Activated B cell treated with CpG ODN at 0.5 μM for 24 hours (primary cell): ENCODE measurements around the gene PTPA. TPM values are rescaled to one million over a fixed set of nuclear protein-coding genes. Genes with fewer than 3 reads are reported as not detected.

Experiments
- ATAC-seq: fragments of 200-7000 bp; cut with Tn5 transposase; one replicate; pipeline ENCODE4 v1.10.0; 2021; ENCODE audit warnings: low read depth, mild to moderate bottlenecking, moderate library complexity
- CTCF ChIA-PET: fragments of 350-600 bp; sonication (Branson Sonifier 250); formaldehyde crosslinking; loops from one replicate; lab custom pipeline; 2021; ENCODE audit warnings: antibody characterized with exemption; lab: Charles Lee
- POLR2A ChIA-PET: fragments of 350-600 bp; sonication (Branson Sonifier 250); formaldehyde crosslinking; loops from one replicate; lab custom pipeline; 2021; ENCODE audit warnings: antibody characterized with exemption; lab: Charles Lee
- DNase-seq: peaks from one replicate; pipeline ENCODE4 v3.0.0; 2022
- H3K27ac Mint-ChIP-seq: one replicate; pipeline ENCODE4 v1.8.0; 2020; ENCODE audit warnings: mixed read lengths
- H3K27me3 Mint-ChIP-seq: one replicate; pipeline ENCODE4 v1.8.0; 2021; ENCODE audit warnings: mixed read lengths
- H3K36me3 Mint-ChIP-seq: one replicate; pipeline ENCODE4 v1.8.0; 2021; ENCODE audit warnings: low read depth, mixed read lengths
- H3K4me1 Mint-ChIP-seq: one replicate; pipeline ENCODE4 v1.8.0; 2021; ENCODE audit warnings: mixed read lengths
- H3K4me3 Mint-ChIP-seq: one replicate; pipeline ENCODE4 v1.8.0; 2020; ENCODE audit warnings: mild to moderate bottlenecking, mixed read lengths
- H3K9me3 Mint-ChIP-seq: one replicate; pipeline ENCODE4 v1.8.0; 2020; ENCODE audit warnings: mixed read lengths
- intact Hi-C: fragments of 100-400 bp; cut with micrococcal nuclease; formaldehyde crosslinking; loops from one replicate; pipeline ENCODE4 v1.15.1; 2024
- total RNA-seq: library from RNA; stranded (reverse); gene quantifications from 2 replicates; pipeline ENCODE4 v1.2.3, GENCODE V29; 2022
- TF ChIP-seq, protein P1 (sequence below): fragments of 200-600 bp; IDR thresholded peaks from one replicate; pipeline ENCODE4 v1.8.0; 2022; ENCODE audit warnings: antibody characterized with exemption, mild to moderate bottlenecking

Gene PTPA
- total RNA-seq, 1 donor from 2014 or later, result 67.2 TPM

DNA sequence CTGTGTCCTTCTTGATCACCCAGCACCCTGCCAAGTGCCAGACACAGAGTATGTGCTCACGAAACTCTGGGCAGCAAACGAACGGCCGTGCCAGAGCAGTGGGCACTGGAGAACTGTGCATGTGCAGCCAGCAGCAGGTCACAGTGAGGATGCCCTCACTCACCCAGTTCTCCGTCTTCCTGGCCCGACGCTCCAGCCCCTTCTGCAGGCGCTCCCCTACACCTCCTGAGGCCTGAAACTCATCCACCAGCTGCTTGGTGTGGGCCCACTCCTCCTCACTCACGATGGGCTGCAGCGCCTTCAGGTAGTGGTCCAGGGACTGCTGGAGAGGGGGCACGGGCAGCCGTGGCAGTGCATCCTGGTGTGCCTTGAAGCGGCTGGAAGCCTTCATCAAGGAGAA lies 3.6 kb upstream of the PTPA start:
- Mint-ChIP-seq H3K9me3 (no peaks in the 10 kb centered on the region), H3K27ac (no peak overlapping the region), H3K36me3 (peaks cover 4% of the 10 kb centered on the region), H3K27me3 (no peaks in the 10 kb centered on the region), H3K4me3 (no peak overlapping the region), H3K4me1 (peaks cover 16% of the 10 kb centered on the region)
- DNase-seq (no peak), ATAC-seq (no peak)
- intact Hi-C loops, result no loop called here
- CTCF ChIA-PET, result no interaction called here
- TF ChIP-seq, protein P1, sequence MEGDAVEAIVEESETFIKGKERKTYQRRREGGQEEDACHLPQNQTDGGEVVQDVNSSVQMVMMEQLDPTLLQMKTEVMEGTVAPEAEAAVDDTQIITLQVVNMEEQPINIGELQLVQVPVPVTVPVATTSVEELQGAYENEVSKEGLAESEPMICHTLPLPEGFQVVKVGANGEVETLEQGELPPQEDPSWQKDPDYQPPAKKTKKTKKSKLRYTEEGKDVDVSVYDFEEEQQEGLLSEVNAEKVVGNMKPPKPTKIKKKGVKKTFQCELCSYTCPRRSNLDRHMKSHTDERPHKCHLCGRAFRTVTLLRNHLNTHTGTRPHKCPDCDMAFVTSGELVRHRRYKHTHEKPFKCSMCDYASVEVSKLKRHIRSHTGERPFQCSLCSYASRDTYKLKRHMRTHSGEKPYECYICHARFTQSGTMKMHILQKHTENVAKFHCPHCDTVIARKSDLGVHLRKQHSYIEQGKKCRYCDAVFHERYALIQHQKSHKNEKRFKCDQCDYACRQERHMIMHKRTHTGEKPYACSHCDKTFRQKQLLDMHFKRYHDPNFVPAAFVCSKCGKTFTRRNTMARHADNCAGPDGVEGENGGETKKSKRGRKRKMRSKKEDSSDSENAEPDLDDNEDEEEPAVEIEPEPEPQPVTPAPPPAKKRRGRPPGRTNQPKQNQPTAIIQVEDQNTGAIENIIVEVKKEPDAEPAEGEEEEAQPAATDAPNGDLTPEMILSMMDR, result no peak
- POLR2A ChIA-PET, result no interaction called here

DNA sequence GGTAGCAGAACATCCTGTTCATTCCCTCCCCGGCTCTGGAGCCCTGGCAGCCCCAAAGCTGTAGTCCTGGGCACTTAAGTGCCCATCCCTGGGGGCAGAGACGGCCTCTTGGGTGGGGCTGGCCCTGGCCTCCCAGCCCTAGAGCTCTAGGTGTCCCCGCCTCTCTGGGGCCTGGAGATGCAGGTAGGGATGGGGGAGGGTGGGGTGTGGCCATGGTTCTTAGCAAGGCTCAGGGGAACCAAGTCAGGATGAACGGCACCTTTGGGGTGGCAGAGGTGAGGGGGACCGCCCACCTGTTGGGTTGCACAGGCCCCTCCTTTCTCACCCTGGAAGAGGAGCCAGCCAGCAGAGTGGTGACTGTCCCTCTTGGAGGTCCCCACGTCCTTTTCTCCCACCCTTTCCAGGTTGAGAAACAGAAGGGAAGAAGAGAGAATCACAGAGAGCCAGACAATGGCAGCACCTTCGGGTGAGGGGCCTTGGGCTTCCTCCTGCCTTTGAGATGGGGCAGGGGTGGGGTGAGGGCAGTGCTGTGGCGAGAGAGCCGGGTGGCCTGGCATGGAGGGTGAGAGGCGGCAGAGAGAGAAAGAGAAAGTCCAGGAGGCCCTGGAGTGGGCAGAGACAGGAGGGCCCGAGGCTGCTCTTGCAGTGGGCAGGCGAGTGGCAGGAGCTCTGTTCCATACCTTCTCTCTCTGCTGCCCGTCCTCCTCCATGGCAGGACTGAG lies 3.0 kb upstream of the PTPA start:
- H3K27ac Mint-ChIP-seq, result no peak overlapping the region
- CTCF ChIA-PET, result no interaction called here

DNA sequence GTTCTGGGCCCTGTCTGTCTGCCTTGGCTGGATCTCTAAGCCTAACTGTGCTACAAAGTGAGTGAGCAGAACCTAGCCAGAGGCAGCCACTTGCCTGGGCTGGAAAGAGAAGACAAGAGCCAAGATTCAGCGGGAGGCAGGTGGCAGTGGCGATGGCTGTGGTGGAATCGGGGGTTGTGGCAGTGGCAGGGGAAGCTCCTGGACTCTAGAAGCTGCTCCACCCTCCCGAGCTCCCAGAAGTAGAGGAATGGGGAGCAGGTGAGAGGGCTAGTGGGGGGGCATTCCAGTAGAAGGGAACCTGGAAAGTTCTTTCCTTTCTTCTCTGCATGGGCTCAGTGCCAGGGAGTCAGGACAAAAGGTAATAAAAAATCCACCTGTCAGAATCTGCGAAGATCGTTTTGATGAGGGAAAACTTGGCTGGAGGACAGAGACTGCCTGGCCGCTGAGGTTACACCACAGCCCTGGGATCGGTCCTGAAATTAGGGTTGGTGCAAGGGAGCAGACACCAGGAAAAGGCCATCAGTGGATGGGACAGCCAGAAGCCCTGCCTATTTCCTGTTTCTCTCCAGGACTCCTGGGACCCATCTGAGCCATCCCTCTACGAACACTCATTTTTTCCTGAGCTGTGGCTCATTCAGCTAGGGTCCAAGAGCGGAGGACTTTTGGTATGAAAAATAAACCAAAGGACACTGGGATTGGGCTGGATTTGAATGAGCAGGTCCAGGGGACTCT lies 2.2 kb upstream of the PTPA start:
- TF ChIP-seq, protein P1, result no peak
- ATAC-seq (no peak), DNase-seq (no peak)
- CTCF ChIA-PET, result no interaction called here
- Mint-ChIP-seq H3K27ac (no peak overlapping the region), H3K27me3 (no peaks in the 10 kb centered on the region), H3K4me1 (peaks cover 26% of the 10 kb centered on the region), H3K36me3 (peaks cover 4% of the 10 kb centered on the region), H3K4me3 (peak overlapping the region; percentile 74), H3K9me3 (no peaks in the 10 kb centered on the region)
- intact Hi-C loops, result no loop called here
- POLR2A ChIA-PET, result interaction anchor here (3.3 kb wide), 1 partner anchor 28 kb away, joined by 27 read pairs; the partner anchor contains the start of gene DOLPP1

More for the DNA sequence above, 3.0 kb upstream of the PTPA start:
- H3K27me3 Mint-ChIP-seq, result no peaks in the 10 kb centered on the region
- DNase-seq (no peak), ATAC-seq (no peak)
- POLR2A ChIA-PET, result no interaction called here
- intact Hi-C loops, result no loop called here
- H3K4me1 Mint-ChIP-seq, result peaks cover 19% of the 10 kb centered on the region
- H3K36me3 Mint-ChIP-seq, result peaks cover 4% of the 10 kb centered on the region
- no peak overlapping the region for H3K4me3 Mint-ChIP-seq
- H3K9me3 Mint-ChIP-seq, result no peaks in the 10 kb centered on the region
- TF ChIP-seq, protein P1, result no peak

DNA sequence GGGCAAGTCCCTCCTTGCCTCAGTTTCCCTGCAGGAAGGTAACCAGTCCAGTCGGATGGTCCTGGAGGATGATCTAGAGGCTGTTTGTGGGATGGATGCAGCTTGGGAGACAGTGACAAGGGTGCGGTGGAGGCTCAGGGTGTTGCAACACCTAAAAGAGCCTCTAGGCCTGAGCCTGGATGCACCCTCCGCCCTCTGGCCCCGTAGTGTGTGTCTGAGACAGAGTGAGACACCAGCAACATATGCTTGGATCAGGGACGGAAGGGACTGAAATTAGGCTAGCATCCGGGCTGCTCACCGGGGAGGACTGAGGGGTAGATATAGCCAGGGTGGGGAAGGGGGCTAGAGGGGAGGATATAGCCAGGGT lies 1.7 kb upstream of the PTPA start:
- no peaks in the 10 kb centered on the region for H3K27me3 Mint-ChIP-seq
- no peaks in the 10 kb centered on the region for H3K9me3 Mint-ChIP-seq
- intact Hi-C loops, result no loop called here
- ATAC-seq (no peak), DNase-seq (no peak)
- POLR2A ChIA-PET, result interaction anchor here (0.6 to 3.3 kb wide), 2 partner anchors 11 to 29 kb away, joined by 4 to 27 read pairs; partner anchors contain the start of gene DOLPP1
- H3K36me3 Mint-ChIP-seq, result peaks cover 4% of the 10 kb centered on the region
- TF ChIP-seq, protein P1, result no peak
- peak overlapping the region; percentile 74 for H3K4me3 Mint-ChIP-seq
- CTCF ChIA-PET, result no interaction called here
- peaks cover 31% of the 10 kb centered on the region for H3K4me1 Mint-ChIP-seq
- H3K27ac Mint-ChIP-seq, result peak overlapping the region; percentile 59
